WTC11 (cell line): ENCODE results near the gene SIAH3. TPM values are rescaled to one million over a fixed set of nuclear protein-coding genes. Genes with fewer than 3 reads are reported as not detected.

Source experiments
- ATAC-seq: fragments of 200-7000 bp; cut with Tn5 transposase; 2 replicates; pipeline ENCODE4 v1.10.0; 2021; ENCODE audit warnings: mild to moderate bottlenecking, moderate library complexity
- CTCF ChIA-PET: fragments of 300-600 bp; sonication (Branson Sonifier 250); formaldehyde crosslinking; loops from one replicate; lab custom pipeline; 2021; ENCODE audit warnings: antibody characterized with exemption; lab: Charles Lee
- POLR2A ChIA-PET: fragments of 350-600 bp; sonication (Branson Sonifier 250); formaldehyde crosslinking; loops from one replicate; lab custom pipeline; 2021; ENCODE audit warnings: antibody characterized with exemption; lab: Charles Lee
- DNase-seq: peaks from one replicate; pipeline ENCODE4 v3.0.0; 2021; ENCODE audit warnings: low spot score
- H3K27ac Mint-ChIP-seq: 2 replicates; pipeline ENCODE4 v1.8.0; 2021; ENCODE audit warnings: mixed read lengths
- H3K27me3 Mint-ChIP-seq: 2 replicates; pipeline ENCODE4 v1.8.0; 2021; ENCODE audit warnings: low read depth, mild to moderate bottlenecking, moderate library complexity, mixed read lengths
- H3K36me3 Mint-ChIP-seq: 2 replicates; pipeline ENCODE4 v1.8.0; 2021; ENCODE audit warnings: mixed read lengths
- H3K4me1 Mint-ChIP-seq: 2 replicates; pipeline ENCODE4 v1.8.0; 2022; ENCODE audit warnings: mixed read lengths
- H3K4me3 Mint-ChIP-seq: 2 replicates; pipeline ENCODE4 v1.8.0; 2021; ENCODE audit warnings: mild to moderate bottlenecking, moderate library complexity, mixed read lengths
- H3K9me3 Mint-ChIP-seq: 2 replicates; pipeline ENCODE4 v1.8.0; 2021; ENCODE audit warnings: mixed read lengths
- ATF1 ChIP-seq: sonication (generic); formaldehyde crosslinking; IDR thresholded peaks from 2 replicates; pipeline ENCODE4 v1.8.1; 2023; ENCODE audit warnings: mild to moderate bottlenecking, moderate library complexity, missing genetic modification reagents
- CBFB ChIP-seq: sonication (generic); formaldehyde crosslinking; IDR thresholded peaks from 2 replicates; pipeline ENCODE4 v1.8.1; 2022; ENCODE audit warnings: mild to moderate bottlenecking, low read depth, missing genetic modification reagents
- EMX1 ChIP-seq: fragments of 250-450 bp; sonication (Bioruptor Pico); IDR thresholded peaks from 2 replicates; pipeline ENCODE4 v1.8.0; 2021; ENCODE audit warnings: mild to moderate bottlenecking
- FOXK1 ChIP-seq: sonication (generic); formaldehyde crosslinking; IDR thresholded peaks from 2 replicates; pipeline ENCODE4 v1.8.0; 2022; ENCODE audit warnings: mild to moderate bottlenecking, moderate library complexity, missing genetic modification reagents
- HMGA2 ChIP-seq: fragments of 250-450 bp; sonication (Bioruptor Pico); IDR thresholded peaks from 2 replicates; pipeline ENCODE4 v1.4.0; 2021; ENCODE audit warnings: mild to moderate bottlenecking, moderate library complexity
- IRF2 ChIP-seq: sonication (generic); formaldehyde crosslinking; IDR thresholded peaks from 2 replicates; pipeline ENCODE4 v1.8.0; 2022; ENCODE audit warnings: low read depth, missing genetic modification reagents, borderline replicate concordance
- MXD4 ChIP-seq: fragments of 250-450 bp; sonication (Bioruptor Pico); IDR thresholded peaks from 2 replicates; pipeline ENCODE4 v1.8.0; 2021; ENCODE audit warnings: mild to moderate bottlenecking, moderate library complexity, borderline replicate concordance
- NFE2L1 ChIP-seq: sonication (generic); formaldehyde crosslinking; IDR thresholded peaks from 2 replicates; pipeline ENCODE4 v1.8.1; 2023; ENCODE audit warnings: missing genetic modification reagents
- NR2C2 ChIP-seq: sonication (generic); formaldehyde crosslinking; IDR thresholded peaks from 2 replicates; pipeline ENCODE4 v1.8.0; 2022; ENCODE audit warnings: mild to moderate bottlenecking, missing genetic modification reagents
- RORB ChIP-seq: fragments of 250-450 bp; sonication (Bioruptor Pico); IDR thresholded peaks from 2 replicates; pipeline ENCODE4 v1.9.0; 2021; ENCODE audit warnings: mild to moderate bottlenecking
- SOX15 ChIP-seq: fragments of 250-450 bp; sonication (Bioruptor Pico); IDR thresholded peaks from 2 replicates; pipeline ENCODE4 v1.9.0; 2021; ENCODE audit warnings: mild to moderate bottlenecking
- TCF7 ChIP-seq: sonication (generic); formaldehyde crosslinking; IDR thresholded peaks from 2 replicates; pipeline ENCODE4 v1.8.0; 2022; ENCODE audit warnings: mild to moderate bottlenecking, low read depth, missing genetic modification reagents, moderate library complexity
- ZNF121 ChIP-seq: sonication (generic); formaldehyde crosslinking; IDR thresholded peaks from 2 replicates; pipeline ENCODE4 v1.8.0; 2023; ENCODE audit warnings: missing genetic modification reagents
- ZNF396 ChIP-seq: fragments of 250-450 bp; sonication (Bioruptor Pico); IDR thresholded peaks from 2 replicates; pipeline ENCODE4 v1.8.0; 2021; ENCODE audit warnings: mild to moderate bottlenecking, moderate library complexity, borderline replicate concordance
- ZNF416 ChIP-seq: fragments of 250-450 bp; sonication (Bioruptor Pico); IDR thresholded peaks from 2 replicates; pipeline ENCODE4 v1.9.0; 2021; ENCODE audit warnings: mild to moderate bottlenecking, inconsistent platforms
- total RNA-seq: library from RNA; stranded (reverse); gene quantifications from 3 replicates; pipeline ENCODE4 v1.2.3, GENCODE V29; 2021
- TF ChIP-seq, protein P1 (sequence below): sonication (generic); formaldehyde crosslinking; IDR thresholded peaks from 2 replicates; pipeline ENCODE4 v1.8.1; 2023; ENCODE audit warnings: mild to moderate bottlenecking, missing genetic modification reagents, borderline replicate concordance
- TF ChIP-seq, protein P2 (sequence below): sonication (generic); formaldehyde crosslinking; IDR thresholded peaks from 2 replicates; pipeline ENCODE4 v1.8.0; 2022; ENCODE audit warnings: mild to moderate bottlenecking, missing genetic modification reagents
- TF ChIP-seq, protein P3 (sequence below): fragments of 250-450 bp; sonication (Bioruptor Pico); IDR thresholded peaks from 2 replicates; pipeline ENCODE4 v1.9.0; 2021; ENCODE audit warnings: mild to moderate bottlenecking
- TF ChIP-seq, protein P4 (sequence below): fragments of 250-450 bp; sonication (Bioruptor Pico); IDR thresholded peaks from 2 replicates; pipeline ENCODE4 v2.1.2; 2022; ENCODE audit warnings: mild to moderate bottlenecking, moderate library complexity
- TF ChIP-seq, protein P5 (sequence below): sonication (generic); formaldehyde crosslinking; IDR thresholded peaks from 2 replicates; pipeline ENCODE4 v1.8.1; 2022; ENCODE audit warnings: mild to moderate bottlenecking, moderate library complexity, missing genetic modification reagents
- TF ChIP-seq, protein P6 (sequence below): sonication (generic); formaldehyde crosslinking; IDR thresholded peaks from 2 replicates; pipeline ENCODE4 v1.8.0; 2022; ENCODE audit warnings: mild to moderate bottlenecking, missing genetic modification reagents

SIAH3 gene
- total RNA-seq, 1 experiment from 2014 or later = 0.31 TPM

DNA sequence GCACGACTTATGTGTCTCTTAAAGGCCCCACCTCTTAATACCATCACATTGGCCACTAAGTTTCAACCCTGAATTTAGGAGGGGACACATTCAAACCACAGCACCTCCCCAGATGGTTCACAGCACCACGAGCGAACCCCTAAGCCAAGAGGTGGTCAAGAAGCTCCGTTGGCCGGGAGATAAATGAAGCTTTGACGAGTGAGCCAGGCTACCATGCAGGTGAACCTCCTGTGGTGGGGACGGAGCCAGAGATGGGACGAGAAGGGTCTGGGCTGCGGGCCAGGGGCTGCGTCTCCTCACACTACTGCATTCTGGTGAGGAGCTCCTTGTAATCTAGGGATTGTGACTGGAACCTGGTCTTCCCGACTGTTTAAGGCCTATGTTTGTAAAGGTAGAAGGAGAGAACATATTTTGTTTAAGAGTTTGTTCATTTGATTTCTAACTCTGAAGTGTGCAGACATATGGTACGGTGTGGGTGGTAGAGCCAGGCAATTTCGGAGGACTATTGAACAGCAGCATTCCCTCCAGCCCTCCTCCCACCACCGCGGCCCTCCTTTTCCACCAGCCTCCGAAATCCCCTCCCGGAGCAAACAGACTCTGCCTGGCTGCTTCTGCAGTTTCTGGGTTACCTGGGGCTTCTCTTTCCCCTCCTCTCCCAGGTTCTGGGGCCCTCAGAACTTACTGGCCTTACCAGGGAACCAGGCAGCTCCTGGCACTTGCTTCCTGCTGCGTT, 31.3 kb downstream of the SIAH3 start (continued):
- TF ChIP-seq, protein P1, sequence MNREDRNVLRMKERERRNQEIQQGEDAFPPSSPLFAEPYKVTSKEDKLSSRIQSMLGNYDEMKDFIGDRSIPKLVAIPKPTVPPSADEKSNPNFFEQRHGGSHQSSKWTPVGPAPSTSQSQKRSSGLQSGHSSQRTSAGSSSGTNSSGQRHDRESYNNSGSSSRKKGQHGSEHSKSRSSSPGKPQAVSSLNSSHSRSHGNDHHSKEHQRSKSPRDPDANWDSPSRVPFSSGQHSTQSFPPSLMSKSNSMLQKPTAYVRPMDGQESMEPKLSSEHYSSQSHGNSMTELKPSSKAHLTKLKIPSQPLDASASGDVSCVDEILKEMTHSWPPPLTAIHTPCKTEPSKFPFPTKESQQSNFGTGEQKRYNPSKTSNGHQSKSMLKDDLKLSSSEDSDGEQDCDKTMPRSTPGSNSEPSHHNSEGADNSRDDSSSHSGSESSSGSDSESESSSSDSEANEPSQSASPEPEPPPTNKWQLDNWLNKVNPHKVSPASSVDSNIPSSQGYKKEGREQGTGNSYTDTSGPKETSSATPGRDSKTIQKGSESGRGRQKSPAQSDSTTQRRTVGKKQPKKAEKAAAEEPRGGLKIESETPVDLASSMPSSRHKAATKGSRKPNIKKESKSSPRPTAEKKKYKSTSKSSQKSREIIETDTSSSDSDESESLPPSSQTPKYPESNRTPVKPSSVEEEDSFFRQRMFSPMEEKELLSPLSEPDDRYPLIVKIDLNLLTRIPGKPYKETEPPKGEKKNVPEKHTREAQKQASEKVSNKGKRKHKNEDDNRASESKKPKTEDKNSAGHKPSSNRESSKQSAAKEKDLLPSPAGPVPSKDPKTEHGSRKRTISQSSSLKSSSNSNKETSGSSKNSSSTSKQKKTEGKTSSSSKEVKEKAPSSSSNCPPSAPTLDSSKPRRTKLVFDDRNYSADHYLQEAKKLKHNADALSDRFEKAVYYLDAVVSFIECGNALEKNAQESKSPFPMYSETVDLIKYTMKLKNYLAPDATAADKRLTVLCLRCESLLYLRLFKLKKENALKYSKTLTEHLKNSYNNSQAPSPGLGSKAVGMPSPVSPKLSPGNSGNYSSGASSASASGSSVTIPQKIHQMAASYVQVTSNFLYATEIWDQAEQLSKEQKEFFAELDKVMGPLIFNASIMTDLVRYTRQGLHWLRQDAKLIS (CRISPR knock-in tag) = no peak
- TF ChIP-seq CBFB (CRISPR knock-in tag) (no peak), ZNF416 (CRISPR knock-in tag) (no peak), HMGA2 (CRISPR knock-in tag) (no peak), ZNF121 (CRISPR knock-in tag) (no peak), SOX15 (CRISPR knock-in tag) (no peak), MXD4 (no peak)
- TF ChIP-seq, protein P2, sequence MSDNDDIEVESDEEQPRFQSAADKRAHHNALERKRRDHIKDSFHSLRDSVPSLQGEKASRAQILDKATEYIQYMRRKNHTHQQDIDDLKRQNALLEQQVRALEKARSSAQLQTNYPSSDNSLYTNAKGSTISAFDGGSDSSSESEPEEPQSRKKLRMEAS (CRISPR knock-in tag) = no peak
- TF ChIP-seq, protein P3, sequence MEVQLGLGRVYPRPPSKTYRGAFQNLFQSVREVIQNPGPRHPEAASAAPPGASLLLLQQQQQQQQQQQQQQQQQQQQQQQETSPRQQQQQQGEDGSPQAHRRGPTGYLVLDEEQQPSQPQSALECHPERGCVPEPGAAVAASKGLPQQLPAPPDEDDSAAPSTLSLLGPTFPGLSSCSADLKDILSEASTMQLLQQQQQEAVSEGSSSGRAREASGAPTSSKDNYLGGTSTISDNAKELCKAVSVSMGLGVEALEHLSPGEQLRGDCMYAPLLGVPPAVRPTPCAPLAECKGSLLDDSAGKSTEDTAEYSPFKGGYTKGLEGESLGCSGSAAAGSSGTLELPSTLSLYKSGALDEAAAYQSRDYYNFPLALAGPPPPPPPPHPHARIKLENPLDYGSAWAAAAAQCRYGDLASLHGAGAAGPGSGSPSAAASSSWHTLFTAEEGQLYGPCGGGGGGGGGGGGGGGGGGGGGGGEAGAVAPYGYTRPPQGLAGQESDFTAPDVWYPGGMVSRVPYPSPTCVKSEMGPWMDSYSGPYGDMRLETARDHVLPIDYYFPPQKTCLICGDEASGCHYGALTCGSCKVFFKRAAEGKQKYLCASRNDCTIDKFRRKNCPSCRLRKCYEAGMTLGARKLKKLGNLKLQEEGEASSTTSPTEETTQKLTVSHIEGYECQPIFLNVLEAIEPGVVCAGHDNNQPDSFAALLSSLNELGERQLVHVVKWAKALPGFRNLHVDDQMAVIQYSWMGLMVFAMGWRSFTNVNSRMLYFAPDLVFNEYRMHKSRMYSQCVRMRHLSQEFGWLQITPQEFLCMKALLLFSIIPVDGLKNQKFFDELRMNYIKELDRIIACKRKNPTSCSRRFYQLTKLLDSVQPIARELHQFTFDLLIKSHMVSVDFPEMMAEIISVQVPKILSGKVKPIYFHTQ (CRISPR knock-in tag) = no peak

DNA sequence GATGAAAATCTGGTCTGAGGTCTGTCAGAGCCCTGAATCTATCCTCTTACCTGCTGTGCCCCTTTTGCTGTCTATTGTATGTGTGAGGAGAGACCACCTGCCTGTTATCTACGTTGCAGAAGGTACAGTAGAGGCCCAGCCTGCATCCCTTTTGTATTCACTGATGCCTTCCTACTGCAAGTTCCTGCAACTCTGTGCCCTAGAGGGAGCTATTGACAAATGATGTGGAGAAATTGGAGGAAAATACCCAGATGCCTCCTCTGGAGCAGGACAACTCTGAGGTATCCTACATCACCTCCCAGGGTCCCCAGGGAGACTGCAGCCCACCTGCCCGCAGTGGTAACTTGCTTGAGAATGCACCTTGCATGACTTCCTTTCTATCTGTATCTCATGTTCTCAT, 33.7 kb downstream of the SIAH3 start:
- Mint-ChIP-seq H3K4me1 (peaks cover 18% of the 10 kb centered on the region), H3K4me3 (no peak overlapping the region), H3K36me3 (peaks cover 6% of the 10 kb centered on the region), H3K9me3 (peaks cover 8% of the 10 kb centered on the region), H3K27me3 (no peaks in the 10 kb centered on the region), H3K27ac (no peak overlapping the region)
- DNase-seq (no peak), ATAC-seq (peak; percentile 73)
- POLR2A ChIA-PET = no interaction called here
- CTCF ChIA-PET = interaction anchor here (0.6 to 1.7 kb wide), 10 partner anchors 9 to 192 kb away, joined by 3 to 10 read pairs (median 4); no protein-coding TSS in a partner anchor
- TF ChIP-seq FOXK1 (CRISPR knock-in tag) (no peak), TCF7 (CRISPR knock-in tag) (no peak), MXD4 (no peak), ZNF396 (CRISPR knock-in tag) (no peak), EMX1 (CRISPR knock-in tag) (no peak), NR2C2 (no peak), IRF2 (no peak), NFE2L1 (no peak), RORB (no peak), ATF1 (CRISPR knock-in tag) (no peak)
- TF ChIP-seq, protein P2 (CRISPR knock-in tag) = no peak
- TF ChIP-seq, protein P4, sequence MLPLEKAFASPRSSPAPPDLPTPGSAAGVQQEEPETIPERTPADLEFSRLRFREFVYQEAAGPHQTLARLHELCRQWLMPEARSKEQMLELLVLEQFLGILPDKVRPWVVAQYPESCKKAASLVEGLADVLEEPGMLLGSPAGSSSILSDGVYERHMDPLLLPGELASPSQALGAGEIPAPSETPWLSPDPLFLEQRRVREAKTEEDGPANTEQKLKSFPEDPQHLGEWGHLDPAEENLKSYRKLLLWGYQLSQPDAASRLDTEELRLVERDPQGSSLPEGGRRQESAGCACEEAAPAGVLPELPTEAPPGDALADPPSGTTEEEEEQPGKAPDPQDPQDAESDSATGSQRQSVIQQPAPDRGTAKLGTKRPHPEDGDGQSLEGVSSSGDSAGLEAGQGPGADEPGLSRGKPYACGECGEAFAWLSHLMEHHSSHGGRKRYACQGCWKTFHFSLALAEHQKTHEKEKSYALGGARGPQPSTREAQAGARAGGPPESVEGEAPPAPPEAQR (CRISPR knock-in tag) = no peak
- TF ChIP-seq, protein P5, sequence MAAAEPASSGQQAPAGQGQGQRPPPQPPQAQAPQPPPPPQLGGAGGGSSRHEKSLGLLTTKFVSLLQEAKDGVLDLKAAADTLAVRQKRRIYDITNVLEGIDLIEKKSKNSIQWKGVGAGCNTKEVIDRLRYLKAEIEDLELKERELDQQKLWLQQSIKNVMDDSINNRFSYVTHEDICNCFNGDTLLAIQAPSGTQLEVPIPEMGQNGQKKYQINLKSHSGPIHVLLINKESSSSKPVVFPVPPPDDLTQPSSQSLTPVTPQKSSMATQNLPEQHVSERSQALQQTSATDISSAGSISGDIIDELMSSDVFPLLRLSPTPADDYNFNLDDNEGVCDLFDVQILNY = no peak
- TF ChIP-seq, protein P6, sequence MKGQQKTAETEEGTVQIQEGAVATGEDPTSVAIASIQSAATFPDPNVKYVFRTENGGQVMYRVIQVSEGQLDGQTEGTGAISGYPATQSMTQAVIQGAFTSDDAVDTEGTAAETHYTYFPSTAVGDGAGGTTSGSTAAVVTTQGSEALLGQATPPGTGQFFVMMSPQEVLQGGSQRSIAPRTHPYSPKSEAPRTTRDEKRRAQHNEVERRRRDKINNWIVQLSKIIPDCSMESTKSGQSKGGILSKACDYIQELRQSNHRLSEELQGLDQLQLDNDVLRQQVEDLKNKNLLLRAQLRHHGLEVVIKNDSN (CRISPR knock-in tag) = no peak
